ENCODE measurements around the gene C11orf91.
A peak's percentile ranks its signal among the peaks of the same experiment; 100 is the strongest.

The C11orf91 gene

GRCh38 chr11:33703234-33703633 lies 2.6 kb upstream of the C11orf91 start:
- no peaks in the 10 kb centered on the region for H3K9me2 ChIP-seq (replicated peaks; ENCODE audit: insufficient read depth, low read length)
- no peaks in the 10 kb centered on the region for H3F3A ChIP-seq (ENCODE audit: insufficient read depth)
- no peaks in the 10 kb centered on the region for H3K79me2 ChIP-seq (ENCODE audit: insufficient read depth, low read length)
- no peak overlapping the region for H3K9ac ChIP-seq (ENCODE audit: low read length)
- H3K27me3 ChIP-seq (ENCODE audit: low read length) = no peaks in the 10 kb centered on the region
- no peak overlapping the region for H3K4me3 ChIP-seq (ENCODE audit: insufficient read depth, low read length, poor library complexity, severe bottlenecking)
- no peak overlapping the region for H2AFZ ChIP-seq (ENCODE audit: low read depth, low read length, severe bottlenecking)
- TF ChIP-seq EZH2phosphoT487 (conservative IDR thresholded peaks at IDR 0.05; ENCODE audit: low read length) = no peak
- no peak for TF ChIP-seq CTCF (IDR thresholded peaks at IDR 0.05; ENCODE audit: insufficient read depth, low read length, poor library complexity, severe bottlenecking)
- no peak overlapping the region for H3K4me2 ChIP-seq (ENCODE audit: low read depth, low read length, poor library complexity, severe bottlenecking)
- no peak overlapping the region for H3K27ac ChIP-seq (ENCODE audit: low read depth, low read length)
- no peaks in the 10 kb centered on the region for H3K36me3 ChIP-seq (ENCODE audit: low read length)
- H3K9me3 ChIP-seq (ENCODE audit: insufficient read depth, low read length) = no peaks in the 10 kb centered on the region
- H4K20me1 ChIP-seq (ENCODE audit: low read depth, low read length) = no peaks in the 10 kb centered on the region

GRCh38 chr11:33701302-33702230 lies 940 bp upstream of the C11orf91 start:
- Histone ChIP-seq H3K9me2 (replicated peaks; ENCODE audit: insufficient read depth, low read length) (no peaks in the 10 kb centered on the region), H3F3A (ENCODE audit: insufficient read depth) (no peaks in the 10 kb centered on the region), H3K79me2 (ENCODE audit: insufficient read depth, low read length) (no peaks in the 10 kb centered on the region), H3K27me3 (ENCODE audit: low read length) (no peaks in the 10 kb centered on the region), H3K9ac (ENCODE audit: low read length) (peak overlapping the region; percentile 23), H4K20me1 (ENCODE audit: low read depth, low read length) (no peaks in the 10 kb centered on the region), H2AFZ (ENCODE audit: low read depth, low read length, severe bottlenecking) (peak overlapping the region; percentile 70), H3K9me3 (ENCODE audit: insufficient read depth, low read length) (no peaks in the 10 kb centered on the region), H3K36me3 (ENCODE audit: low read length) (no peaks in the 10 kb centered on the region), H3K4me3 (ENCODE audit: insufficient read depth, low read length, poor library complexity, severe bottlenecking) (peak overlapping the region; percentile 48), H3K27ac (ENCODE audit: low read depth, low read length) (no peak overlapping the region), H3K4me2 (ENCODE audit: low read depth, low read length, poor library complexity, severe bottlenecking) (peak overlapping the region; percentile 56)
- no peak for TF ChIP-seq EZH2phosphoT487 (conservative IDR thresholded peaks at IDR 0.05; ENCODE audit: low read length)
- TF ChIP-seq CTCF (IDR thresholded peaks at IDR 0.05; ENCODE audit: insufficient read depth, low read length, poor library complexity, severe bottlenecking) = no peak

- no peak overlapping the region for H3K27ac ChIP-seq (ENCODE audit: low read depth, low read length)
- no peak overlapping the region for H2AFZ ChIP-seq (ENCODE audit: low read depth, low read length, severe bottlenecking)
Observed at GRCh38 chr11:33700063-33700501, 544 bp downstream of the C11orf91 start.

More at GRCh38 chr11:33700063-33700501, 544 bp downstream of the C11orf91 start:
- H3K79me2 ChIP-seq (ENCODE audit: insufficient read depth, low read length) = no peaks in the 10 kb centered on the region
- no peaks in the 10 kb centered on the region for H3K9me2 ChIP-seq (replicated peaks; ENCODE audit: insufficient read depth, low read length)
- H3K27me3 ChIP-seq (ENCODE audit: low read length) = no peaks in the 10 kb centered on the region
- no peaks in the 10 kb centered on the region for H3K9me3 ChIP-seq (ENCODE audit: insufficient read depth, low read length)
- TF ChIP-seq EZH2phosphoT487 (conservative IDR thresholded peaks at IDR 0.05; ENCODE audit: low read length) = no peak
- TF ChIP-seq CTCF (IDR thresholded peaks at IDR 0.05; ENCODE audit: insufficient read depth, low read length, poor library complexity, severe bottlenecking) = no peak
- H3K4me2 ChIP-seq (ENCODE audit: low read depth, low read length, poor library complexity, severe bottlenecking) = peak overlapping the region; percentile 56
- H3K36me3 ChIP-seq (ENCODE audit: low read length) = no peaks in the 10 kb centered on the region
- H3F3A ChIP-seq (ENCODE audit: insufficient read depth) = no peaks in the 10 kb centered on the region
- no peak overlapping the region for H3K4me3 ChIP-seq (ENCODE audit: insufficient read depth, low read length, poor library complexity, severe bottlenecking)
- H4K20me1 ChIP-seq (ENCODE audit: low read depth, low read length) = no peaks in the 10 kb centered on the region
- H3K9ac ChIP-seq (ENCODE audit: low read length) = no peak overlapping the region

Measured in SU-DHL-6 (cell line).